GM12872 (cell line): Measurements from ENCODE around the gene FAM83F.

Source experiments
- TF ChIP-seq, protein P1 (sequence below): IDR thresholded peaks from 3 replicates; pipeline ENCODE4 v1.5.1; 2011; ENCODE audit warnings: low read depth, mild to moderate bottlenecking, low read length, moderate library complexity; ENCODE audit not compliant: insufficient read depth

The FAM83F gene

DNA sequence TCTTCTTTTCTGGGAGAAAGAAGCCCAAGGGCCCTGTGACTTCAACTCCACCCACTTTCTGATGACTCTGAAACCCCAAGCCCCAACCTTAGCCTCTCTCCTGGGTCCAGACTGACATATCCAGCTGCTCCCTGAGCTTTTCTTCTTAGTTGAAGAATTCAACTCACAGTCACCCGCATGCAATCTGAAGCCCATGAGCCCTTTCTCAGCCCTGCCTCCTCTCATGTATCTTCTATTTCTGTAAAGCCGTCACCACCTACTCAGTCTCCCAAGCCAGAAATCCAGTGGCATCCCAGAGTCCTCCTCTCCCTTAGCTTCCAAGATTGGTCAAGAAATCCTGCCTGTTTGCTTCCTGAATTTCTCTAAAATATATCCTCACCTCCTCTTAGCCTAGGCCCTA lies 41.7 kb upstream of the FAM83F start:
- TF ChIP-seq, protein P1, sequence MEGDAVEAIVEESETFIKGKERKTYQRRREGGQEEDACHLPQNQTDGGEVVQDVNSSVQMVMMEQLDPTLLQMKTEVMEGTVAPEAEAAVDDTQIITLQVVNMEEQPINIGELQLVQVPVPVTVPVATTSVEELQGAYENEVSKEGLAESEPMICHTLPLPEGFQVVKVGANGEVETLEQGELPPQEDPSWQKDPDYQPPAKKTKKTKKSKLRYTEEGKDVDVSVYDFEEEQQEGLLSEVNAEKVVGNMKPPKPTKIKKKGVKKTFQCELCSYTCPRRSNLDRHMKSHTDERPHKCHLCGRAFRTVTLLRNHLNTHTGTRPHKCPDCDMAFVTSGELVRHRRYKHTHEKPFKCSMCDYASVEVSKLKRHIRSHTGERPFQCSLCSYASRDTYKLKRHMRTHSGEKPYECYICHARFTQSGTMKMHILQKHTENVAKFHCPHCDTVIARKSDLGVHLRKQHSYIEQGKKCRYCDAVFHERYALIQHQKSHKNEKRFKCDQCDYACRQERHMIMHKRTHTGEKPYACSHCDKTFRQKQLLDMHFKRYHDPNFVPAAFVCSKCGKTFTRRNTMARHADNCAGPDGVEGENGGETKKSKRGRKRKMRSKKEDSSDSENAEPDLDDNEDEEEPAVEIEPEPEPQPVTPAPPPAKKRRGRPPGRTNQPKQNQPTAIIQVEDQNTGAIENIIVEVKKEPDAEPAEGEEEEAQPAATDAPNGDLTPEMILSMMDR, result no peak

DNA sequence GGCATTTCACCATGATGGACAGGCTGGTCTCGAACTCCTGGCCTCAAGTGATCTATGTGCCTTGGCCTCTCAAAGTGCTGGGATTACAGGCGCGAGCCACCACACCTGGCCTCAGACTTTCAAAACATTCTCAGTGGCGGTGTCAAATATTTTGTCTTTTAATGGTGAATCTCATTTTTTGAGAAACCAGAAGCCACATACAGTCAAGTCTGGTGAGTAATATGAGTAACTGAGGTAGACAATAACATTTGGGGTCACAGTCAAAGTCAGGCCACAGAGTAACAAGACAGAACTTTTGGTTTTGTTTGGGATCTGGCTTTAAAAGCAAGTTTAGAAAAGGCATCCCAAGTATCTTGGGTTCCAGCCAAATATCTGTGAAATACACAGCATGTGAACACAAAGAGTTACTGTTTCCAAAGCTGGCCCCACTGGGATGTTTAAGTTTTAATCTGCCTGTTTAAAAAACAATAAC lies 40.1 kb upstream of the FAM83F start:
- TF ChIP-seq, protein P1, result no peak

DNA sequence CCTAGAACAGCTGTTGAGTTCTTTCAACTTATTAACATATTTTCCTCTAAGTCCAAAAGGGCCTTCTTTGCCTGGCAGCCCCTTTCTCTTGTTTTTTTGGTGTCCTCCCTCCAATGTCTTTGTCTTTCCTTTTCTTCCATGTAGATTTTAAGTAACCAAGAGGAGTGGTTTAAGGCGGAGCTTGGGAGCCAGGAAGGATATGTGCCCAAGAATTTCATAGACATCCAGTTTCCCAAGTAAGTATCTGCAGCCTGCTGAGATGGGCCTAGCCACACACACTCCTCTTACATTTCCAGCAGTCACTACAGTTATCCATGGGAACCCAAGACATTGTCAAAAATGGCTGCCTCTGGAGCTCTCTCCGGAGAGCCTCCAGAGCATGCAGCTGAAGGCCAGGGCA lies 39.1 kb upstream of the FAM83F start:
- TF ChIP-seq, protein P1, result no peak

DNA sequence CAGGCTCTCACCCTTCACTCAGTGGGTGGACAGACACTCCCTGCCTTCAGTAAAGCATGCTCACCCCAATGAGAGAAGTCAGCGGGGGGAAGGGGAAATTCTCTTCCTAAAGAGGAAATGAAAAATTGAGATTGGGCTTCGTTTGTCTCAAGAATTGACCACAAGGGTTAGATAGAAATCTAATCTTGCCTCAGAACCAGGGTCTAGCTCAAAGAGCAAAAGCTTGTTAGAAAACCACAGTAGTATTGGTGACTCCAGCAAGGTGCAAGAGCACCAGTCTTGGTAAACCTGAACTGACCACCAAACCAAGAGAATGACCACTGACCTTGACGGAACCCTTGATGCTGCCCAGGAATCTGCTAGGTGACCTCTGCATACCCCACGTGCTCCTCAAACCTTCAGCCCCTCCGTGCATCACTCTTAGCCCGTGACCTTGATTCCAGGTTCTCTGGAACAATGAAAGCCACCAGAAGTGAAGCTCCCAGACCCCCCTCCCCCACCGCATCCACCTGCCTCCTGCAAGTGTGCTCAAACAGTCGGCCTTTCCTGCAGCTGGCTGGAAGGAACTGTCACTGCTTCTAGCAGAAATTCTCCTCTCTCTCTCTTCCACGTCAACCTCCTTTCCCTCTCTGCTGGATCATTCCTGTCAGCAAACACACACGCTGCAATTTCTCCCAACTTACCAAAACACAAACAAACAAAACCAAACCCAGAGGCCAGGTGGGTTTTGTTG lies 37.7 kb upstream of the FAM83F start:
- TF ChIP-seq, protein P1, result no peak

DNA sequence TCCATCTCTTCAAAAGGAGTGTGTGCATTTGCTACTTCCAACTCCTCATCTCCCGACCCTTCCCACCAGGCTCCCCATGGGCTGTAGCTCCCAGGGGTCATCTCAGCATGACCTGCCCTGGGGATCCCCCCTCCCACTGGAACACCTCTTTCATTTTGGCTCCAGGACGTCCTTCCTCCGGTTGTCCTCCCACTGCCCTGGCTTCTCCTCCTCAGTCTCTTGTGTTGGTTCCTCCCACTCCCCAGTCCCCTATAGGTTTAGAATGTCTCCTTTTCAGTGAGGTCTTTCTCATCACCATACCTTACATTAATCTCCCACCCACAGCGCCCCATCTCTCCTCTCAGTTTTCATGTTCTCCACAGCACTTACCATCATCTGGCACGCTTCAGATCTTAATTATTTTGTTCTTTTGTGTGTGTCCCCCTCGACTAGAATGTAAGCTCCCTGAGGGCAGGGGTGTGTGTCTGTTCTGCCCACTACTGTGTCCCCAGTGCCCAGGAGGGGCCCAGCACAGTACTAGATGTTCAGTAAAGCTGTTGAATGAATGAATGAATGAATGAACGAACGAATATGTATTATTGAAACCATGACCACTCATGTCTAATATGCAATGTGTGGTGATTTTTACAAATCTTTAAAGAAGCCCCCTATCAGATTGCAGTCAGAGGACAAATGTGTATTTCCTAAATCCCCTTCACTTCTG lies 36.6 kb upstream of the FAM83F start:
- TF ChIP-seq, protein P1, result no peak

DNA sequence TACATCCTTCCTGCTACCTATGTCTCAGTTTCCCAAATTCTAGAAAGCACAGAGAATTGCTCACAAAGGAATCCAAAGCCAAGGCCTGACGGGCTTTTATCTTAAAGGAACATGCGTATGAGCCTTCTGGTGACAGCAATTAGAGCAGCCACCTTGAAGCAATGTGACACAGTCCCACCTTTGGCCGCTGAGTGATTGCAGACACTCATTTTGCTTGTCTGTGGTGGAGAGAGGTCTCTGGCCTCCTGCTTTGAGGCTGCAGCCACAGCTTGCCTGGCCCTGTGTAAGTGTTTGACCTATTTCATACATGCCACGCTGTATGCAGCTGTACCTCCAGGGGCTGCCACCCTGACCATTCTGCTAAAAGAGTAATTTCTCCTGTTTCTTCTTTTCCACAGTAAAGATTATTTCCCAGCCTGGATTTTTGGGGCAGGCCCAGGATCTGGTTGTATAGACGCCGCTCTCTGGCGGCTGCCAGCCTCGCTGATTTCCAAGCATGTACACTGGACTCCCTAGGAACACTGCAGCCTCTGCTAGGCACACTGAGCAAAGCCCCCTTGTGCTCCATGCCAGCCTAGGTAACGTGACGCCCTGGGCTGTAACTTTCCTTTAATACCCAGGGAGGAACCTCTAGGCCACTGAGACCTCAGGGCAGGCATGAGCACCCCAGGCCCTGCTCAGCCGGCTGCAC lies 35.7 kb upstream of the FAM83F start:
- TF ChIP-seq, protein P1, result no peak

DNA sequence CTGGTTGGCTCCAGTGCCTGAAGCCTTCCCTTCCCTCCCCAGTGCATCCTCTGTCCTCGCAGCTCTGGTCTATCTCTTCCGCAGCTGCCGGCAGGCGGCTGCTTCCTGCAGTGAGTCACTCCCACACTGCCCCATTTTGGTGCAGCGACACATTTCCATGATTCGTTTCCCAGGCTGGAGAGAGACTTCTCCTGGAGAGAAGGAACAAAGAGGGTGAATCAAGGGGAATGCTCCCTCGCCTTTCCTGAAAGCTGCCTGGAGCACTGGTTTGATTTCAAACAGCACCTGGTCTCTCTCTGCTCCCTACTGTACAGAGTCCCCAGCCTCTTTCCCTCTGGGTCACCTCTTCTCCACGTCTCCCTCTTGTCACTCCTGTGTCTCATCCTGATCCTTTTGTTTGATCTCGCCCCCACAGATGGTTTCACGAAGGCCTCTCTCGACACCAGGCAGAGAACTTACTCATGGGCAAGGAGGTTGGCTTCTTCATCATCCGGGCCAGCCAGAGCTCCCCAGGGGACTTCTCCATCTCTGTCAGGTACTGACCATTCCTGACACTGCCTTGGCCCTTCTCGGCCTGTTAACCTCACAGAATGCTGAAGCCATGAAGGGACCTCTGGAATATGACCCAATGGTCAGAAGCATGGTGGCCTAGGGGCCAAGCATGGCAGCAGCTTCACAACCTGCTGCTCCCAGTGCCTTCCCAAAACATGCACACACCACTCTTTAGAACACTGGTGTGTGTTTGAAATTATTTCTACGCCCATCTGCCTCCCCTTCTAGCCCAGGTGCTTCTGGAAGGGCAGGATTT lies 34.9 kb upstream of the FAM83F start, which contains the start of gene TMA7B:
TMA7B (plus strand) TSS at position 758 of the 808 bp plus-strand sequence. CDS start 3,978 bp downstream, outside the sequence.
- TF ChIP-seq, protein P1, result 0 out of 3 replicates have a peak, but pooled peaks have one; percentile 5
